HG02885 (cell line): ENCODE results near the gene DEPP1.
A peak's percentile ranks its signal among the peaks of the same experiment; 100 is the strongest.
"Not testable (repeated sequence)": the region's sequence is repeated elsewhere in the genome, so short reads cannot be mapped to it uniquely, and the experiment has no call there.

Experiments
- ATAC-seq: cut with Tn5 transposase; IDR thresholded peaks from one replicate; pipeline ENCODE4 v1.9.1; 2021; ENCODE audit warnings: mild to moderate bottlenecking; ENCODE audit not compliant: unreplicated experiment, poor library complexity

DEPP1 gene, protein sequence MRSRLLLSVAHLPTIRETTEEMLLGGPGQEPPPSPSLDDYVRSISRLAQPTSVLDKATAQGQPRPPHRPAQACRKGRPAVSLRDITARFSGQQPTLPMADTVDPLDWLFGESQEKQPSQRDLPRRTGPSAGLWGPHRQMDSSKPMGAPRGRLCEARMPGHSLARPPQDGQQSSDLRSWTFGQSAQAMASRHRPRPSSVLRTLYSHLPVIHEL

DNA sequence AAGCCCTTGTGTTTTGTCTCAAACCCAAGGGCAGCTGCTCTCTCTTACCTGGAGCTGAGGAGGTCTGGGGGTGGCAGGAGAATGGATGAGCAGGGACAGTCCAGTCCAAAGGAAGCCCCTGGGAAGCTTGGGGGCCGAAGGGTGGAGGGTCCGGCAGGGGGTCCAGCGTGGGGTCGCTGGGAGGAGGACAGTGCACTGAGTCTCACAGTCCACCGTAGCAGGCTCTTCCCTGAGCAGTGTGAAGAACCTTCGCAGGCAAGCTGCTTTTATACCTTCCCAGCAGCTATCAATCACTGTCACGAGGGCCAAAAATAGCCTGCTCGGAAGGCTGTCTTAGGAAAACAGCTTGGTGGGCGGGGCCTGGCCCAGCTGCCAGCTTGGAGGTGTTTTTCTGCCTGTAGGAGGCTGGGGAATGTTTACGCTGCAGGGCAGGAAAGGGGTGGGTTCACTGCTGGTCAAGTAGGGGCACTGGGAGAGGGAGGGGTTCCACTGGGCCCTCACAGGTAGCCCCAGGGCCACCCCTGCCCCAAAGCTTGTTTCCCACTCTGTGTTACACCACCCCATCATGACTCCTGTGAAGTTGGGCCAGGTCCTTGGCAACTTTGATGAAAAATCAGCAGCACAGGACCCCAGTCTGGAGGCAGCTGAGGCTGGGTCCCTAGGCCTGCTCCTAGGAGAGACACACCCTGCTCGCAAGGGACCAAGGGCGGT lies at the start of gene DEPP1:
DEPP1 (minus strand) TSS at position 240 of the 711 bp plus-strand sequence. CDS start 779 bp downstream, outside the sequence.
- ATAC-seq: no peak

DNA sequence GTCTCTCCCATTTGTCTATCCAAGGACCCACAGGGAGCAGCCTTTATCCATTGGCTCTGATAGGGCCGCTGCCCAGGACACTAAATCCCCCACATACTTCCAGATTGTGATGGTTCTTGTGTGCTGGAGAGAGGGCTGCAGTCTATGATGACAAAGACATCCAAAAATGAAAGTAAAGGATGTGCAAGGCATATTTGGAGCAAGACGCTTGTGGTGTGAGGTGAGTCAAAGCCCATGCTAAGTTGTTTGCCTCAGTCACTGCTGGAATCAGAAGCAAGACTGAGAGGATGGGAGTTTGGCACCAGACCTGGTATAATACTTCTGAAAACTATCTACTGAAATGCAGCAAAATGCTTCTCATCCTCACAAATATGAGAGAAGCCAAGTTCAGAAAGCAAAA lies 44.8 kb upstream of the DEPP1 start:
- no peak for ATAC-seq

DNA sequence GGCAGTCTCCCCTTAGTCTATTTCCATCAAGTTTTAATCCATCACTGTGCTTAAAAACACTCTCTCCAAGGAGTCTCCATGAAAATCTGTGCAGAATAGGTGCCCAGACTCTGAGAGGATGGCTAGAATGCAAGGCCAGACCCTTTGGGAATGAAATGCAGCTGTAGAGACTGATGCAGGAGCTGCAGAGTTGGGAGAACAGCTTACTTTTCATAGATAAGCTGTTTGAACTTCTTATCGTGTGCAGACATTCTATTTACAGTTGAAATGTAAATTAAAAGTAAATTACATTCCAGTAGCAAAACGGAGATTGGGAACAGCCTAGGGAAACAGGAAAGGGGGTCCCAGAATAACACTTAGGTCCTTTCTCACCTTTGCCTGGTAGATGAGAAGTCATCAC lies 37.0 kb upstream of the DEPP1 start:
- no peak for ATAC-seq

DNA sequence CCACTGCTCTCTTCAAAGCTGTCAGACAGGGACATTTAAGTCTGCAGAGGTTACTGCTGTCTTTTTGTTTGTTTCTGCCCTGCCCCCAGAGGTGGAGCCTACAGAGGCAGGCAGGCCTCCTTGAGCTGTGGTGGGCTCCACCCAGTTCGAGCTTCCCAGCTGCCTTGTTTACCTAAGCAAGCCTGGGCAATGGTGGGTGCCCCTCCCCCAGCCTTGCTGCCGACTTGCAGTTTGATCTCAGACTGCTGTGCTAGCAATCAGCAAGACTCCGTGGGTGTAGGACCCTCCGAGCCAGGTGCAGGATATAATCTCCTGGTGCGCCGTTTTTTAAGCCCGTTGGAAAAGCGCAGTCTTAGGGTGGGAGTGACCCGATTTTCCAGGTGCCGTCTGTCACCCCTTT lies 35.9 kb upstream of the DEPP1 start:
- ATAC-seq: not testable (repeated sequence)

DNA sequence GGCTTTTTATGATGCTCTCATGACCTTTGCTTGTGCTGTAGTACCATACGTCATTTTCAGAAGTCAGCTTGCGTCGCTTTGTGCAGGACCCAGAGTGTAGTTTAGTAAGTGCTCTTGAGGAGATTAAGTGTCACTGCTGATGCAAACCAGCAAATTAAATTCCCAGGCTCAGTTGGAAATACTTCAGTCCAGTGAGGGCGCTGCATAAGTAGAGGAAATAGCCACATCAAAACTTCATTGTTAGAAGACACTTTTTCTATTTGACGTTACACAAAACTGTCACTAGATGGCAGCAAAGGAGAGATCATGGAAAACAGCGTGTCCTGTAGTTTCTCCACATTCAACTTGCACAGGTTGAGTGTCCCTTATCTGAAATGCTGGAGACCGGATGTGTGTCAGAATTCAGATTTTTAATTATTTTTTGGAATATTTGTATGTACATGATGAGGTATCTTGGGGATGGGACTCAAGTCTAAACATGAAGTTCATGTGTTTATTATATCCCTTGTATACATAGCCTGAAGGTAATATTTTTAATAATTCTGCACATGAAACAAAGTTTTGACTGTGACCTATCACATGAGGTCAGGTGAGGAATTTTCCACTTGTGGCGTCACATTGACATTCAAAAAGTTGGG lies 30.0 kb upstream of the DEPP1 start:
- peak; percentile 86 for ATAC-seq

DNA sequence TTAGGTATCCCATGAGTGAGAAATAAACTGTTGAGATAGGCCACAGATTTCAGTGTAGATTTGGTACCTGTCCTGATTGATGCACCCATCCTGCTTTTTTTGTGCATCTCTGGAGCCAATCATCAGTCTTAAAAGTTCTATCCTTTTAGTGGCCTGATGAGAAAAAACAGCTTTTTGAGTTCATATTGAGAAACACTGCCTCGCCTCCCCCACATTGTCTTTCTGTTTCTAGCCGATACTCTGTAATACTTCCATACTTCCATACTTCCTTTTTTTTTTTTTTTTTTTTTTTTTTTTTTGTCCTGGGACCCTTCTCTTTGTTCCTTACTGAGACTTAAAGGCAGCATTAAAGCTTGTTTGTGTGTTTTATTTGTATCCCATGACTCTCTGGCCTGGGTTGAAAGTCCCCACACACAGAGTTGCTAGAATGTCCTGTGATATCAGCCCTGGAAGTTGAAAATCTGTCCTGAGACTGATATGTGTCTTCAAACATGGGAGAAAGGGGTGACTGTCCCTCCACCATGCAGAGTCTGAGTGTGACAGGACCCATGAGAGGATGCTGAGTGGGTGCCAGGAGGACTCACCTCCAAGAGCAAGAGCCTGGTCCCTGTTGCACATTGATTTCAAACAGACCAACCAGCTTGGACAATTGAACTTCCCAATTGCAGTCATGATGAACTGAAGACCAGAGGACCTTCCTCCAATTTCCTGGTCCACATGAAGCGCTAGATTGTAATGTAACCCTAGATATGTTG lies 27.8 kb upstream of the DEPP1 start:
- ATAC-seq: no peak

DNA sequence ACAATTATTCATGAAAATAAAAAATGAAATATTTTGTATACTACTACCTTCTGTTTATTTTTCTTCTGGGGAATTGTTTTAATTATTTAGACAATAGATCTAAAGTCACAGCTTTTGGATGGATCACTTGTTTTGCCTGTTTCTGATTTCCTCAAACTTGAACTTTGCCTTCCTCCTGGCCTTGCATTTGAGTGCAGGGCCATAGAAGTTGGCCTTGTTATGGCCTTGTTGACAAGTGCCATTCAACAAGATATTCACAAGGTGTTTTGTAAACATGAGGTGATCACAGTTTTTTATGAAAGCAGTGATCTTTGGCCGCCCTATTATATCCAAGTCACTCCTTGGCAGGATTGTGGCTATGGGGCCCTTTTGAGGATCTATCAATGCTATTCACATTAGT lies 26.7 kb upstream of the DEPP1 start:
- no peak for ATAC-seq

DNA sequence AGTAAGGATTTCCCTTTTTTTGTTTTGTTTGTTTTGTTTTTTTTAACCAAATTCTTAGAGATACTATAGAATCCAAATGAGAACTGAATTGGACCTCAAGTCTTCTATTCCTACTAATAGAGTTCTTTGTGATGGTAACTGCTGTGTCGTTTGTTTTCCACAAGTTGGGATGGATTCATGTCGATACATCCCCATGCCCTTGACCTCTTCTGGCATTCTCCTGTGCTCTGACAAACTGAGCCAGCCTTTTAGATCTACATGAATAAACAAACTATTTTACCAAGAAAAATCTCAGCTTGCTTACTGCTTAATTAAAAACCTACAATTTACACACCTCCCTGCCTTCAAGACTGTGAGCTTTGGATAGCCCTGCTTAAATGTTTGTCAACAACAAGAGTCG lies 26.1 kb upstream of the DEPP1 start:
- no peak for ATAC-seq

DNA sequence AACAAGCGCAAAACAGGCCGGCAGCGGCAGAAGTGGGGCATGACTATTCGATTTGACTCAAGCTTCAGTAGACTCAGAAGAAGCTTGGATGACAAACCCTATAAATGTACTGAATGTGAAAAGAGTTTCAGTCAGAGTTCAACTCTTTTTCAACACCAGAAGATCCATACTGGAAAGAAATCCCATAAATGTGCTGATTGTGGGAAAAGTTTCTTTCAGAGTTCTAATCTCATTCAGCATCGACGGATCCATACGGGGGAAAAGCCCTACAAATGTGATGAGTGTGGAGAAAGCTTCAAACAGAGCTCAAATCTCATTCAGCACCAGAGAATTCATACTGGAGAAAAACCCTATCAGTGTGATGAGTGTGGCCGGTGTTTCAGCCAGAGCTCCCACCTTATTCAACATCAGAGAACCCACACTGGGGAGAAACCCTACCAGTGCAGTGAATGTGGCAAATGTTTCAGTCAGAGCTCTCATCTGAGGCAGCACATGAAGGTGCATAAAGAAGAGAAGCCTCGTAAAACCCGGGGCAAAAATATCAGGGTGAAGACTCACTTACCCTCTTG lies 24.9 kb upstream of the DEPP1 start:
- no peak for ATAC-seq

DNA sequence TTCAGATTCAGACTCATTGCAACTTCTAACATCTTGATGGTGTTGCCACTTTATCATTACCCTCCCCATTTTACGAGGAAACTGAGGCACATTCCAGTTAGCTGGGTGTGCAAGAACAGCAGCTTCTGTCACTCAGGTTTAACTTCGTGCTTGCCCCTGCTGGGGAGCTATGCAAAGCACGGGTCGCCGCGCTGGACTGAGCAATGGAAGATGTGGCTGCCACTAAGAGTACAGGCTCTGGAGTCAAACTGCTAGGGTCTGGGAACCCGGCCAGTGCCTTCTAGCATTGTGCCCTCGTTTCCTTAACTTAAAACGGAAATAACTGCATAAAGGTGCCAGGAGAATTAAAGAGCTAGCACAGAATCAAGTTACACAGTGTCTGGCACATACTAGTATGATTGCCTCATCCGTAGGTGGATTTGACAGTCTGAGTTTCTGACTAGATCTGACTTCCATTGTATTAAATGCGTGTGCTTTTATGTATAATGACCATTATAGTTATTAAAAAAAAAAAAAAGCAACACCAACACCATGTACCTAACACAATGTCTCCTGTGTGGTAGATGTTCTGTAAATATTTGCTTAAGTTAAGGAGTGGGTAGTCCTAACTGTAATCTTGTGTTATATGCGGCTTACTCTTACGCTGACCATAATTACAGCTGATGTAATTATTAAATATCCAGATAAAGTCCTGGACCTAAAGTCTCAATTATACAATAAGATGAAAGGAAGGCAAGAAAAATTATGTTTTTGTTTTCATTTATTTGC lies 23.0 kb upstream of the DEPP1 start:
- peak; percentile 78 for ATAC-seq

DNA sequence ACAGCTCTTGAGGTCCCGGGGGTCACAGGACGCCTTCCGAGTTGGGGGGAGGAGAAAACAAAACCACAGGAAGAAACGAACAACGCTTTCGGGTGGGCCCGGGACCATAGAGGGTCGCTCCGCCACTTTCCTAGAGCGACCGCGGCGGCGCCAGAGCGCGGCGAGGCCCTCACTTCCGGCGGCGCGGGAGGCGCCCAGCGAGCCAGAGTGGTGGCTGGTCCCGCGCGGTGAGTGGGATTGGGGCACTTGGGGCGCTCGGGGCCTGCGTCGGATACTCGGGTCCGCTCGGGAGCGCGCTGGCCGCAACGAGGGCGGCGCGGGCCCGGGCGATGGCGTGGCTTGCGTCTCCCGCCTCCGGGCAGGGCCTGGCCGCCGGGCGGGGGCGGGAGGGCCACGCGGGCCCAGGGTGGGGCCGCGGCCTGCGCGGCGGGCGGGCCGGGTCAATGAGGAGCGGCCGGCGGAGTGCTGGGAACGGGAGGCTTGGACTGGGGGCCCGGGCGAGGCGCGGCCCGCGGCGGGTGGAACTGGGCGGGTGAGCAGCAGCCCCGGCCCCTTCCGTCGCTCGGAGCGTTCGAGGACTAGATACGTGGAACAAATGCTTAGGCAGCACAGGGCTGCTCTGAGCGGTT lies 22.3 kb upstream of the DEPP1 start, which contains the start of gene ZNF22:
ZNF22 (plus strand) TSS at position 172 of the 629 bp plus-strand sequence. CDS start 2,446 bp downstream, outside the sequence.
- peak; percentile 76 for ATAC-seq

DNA sequence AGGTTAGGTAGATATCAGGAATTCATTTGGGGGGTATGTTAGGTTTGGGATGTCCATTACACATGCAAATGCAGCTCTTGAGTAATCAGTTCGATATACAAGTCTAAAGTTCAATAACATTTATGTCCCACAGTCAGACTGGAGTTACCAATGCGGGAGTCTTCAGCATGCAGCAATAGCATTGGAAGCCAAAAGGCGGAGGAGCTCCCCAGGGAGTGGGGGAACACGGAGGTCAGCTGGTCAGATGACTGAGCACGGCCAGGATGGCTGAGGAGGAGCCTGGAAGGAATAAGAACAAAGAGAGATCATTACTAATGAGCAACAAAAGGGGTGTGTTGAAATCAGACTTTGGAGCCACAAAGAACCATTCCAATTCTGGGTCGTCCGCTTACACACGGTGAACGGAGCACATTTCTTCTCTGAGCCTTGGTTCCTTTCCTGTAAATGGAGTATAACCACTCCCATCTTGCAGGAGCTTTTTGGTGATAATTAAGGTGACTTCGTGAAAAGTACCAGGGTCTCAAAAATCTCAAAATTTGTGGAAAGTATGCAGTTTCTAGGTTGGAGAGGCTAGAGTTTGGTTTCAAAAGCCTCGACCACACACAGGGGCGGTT lies 21.6 kb upstream of the DEPP1 start:
- no peak for ATAC-seq

DNA sequence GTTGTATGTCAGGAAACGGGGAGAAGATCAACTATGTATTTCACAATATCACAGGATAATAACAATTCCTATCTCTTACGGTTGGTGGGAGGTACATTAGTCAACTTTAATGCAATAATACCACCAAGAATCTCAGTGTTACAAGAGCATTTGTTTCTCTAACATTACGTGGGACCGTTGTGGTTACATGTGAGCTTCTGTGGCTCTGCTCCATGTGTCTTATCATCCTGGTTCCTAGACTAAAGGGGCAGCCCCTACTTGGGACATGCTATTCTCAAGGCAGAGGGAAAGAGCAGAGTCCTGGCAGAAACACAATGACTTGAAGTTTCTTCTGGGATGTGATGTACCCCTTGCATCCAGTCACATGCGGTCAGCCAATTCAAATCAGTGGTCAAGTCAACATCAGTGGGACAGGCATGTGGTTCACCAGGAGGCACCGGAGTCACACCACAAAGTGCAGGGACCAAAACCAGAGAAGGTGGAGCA lies 19.6 kb upstream of the DEPP1 start:
- no peak for ATAC-seq

DNA sequence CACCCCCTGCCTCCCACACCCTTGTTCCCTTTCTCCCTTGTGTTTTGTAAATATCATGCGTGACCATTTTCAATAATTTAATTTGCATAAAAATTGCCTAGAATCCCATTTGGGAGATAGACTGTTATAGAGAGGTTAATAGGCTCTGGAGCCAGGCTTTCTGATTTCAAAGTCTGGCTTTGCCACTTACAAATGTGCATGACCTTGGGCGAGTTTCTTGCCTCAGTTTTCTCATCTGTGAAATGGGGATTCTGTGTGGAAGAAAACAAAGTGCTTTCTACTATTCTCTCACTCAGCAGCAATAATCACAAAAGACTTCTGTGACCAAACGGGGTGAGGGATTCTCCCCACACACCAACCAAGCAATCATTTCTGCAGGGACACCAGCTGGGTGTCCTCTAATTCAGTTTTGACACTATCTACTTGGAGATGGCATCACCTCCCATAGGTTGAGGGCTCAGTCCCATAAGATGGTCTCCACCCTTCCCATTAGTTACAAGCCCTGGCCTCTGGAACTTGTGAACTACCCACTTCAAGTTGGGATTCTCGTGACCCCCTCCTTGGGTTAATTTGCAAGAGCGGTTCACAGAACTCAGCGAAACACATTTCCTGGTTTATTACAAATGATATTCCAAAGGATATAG lies 18.6 kb upstream of the DEPP1 start:
- ATAC-seq: no peak

DNA sequence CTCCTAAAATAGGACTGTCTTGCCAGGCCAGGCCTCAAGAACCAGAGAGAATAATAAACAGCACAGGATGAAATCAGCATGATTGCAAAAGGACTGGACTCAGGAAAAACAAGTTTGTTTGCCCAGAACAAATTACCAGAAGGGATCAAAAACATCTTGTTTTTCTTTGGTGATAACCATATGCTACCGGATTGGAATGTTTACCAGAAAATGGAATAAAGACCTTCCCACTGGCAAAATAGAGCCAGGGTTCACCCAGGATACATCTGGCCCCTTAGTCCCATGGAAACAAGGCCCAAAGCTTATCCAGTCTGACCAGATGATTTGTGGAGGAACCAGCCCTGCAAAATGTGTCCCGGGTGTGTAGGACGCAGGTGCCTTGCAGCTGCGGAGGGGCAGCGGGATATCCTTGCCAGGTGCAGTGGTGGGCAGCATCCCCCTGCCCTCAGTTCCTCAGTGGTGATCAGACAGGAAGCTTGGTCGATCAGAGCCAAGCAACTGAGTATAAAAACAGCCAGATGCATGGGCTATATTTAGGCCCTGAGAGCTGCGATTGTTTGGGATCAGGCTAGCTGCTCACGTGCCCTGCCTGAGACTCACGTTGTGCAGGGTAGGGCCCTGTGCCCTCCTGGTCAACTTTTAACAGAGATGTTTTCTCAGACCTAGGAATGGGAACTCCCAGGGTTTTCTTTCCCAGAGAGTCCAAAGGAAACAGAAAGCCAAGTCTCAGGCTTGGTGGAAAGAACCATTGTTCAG lies 17.5 kb upstream of the DEPP1 start:
- no peak for ATAC-seq

DNA sequence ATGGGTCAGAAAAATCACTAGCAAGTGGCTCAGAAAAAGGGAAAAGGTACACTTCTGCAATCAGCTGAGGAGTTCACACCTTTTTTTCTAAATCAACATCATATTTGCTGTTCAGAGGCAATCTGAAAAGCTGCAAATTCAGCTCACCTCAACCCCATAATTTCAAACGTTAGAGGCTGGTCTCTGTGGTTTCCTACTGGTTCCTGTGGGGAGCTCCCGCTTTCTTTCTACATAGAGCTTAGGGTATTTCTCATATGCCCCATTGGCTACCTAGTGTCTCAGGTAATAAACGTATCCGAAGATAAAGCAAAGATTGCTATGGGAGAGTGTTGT lies 16.9 kb upstream of the DEPP1 start:
- no peak for ATAC-seq

DNA sequence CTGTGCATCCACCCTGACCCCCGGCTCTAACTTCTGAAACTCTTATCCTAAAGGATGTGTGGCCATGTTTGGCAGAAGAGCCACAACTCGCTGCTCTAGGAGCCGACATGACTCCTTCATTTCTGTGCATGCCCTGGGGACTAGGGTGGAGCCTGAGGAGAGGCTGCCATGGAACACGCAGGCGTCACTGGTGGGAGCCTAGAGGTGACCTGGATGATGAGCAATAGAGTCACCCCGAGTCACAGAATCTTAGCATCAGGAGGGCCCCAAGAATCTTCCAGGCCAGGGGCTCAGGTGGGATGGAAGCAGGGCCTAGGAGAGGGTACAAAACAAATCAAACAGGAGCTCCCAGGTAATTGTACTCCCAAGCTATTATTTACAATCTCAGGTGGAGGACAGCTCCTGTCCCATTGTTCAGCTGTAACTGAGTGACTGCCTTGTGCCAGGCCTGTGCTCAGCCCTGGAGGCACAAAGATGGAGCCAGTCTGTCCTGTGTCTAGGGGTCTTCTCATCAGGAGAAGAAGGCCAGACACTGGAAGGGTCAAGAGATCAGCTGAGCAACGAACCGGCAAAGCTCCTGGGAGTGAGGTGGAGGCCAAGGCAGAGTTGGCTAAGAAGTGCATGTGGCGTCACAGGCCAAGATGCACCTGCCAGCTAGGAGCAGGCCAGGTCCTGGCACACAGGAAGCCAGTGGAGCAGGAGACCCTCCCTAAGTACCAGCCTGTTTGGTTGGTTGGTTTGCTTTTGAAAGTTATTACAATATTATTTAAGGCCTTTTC lies 16.3 kb upstream of the DEPP1 start:
- no peak for ATAC-seq
